Left cardiac atrium (tissue), 4 donors: ENCODE results near the gene RSPH9. TPM values are rescaled to one million over a fixed set of nuclear protein-coding genes. Genes with fewer than 3 reads are reported as not detected.
"Not testable (repeated sequence)": the region's sequence is repeated elsewhere in the genome, so short reads cannot be mapped to it uniquely, and the experiment has no call there.

Experiments used
- ATAC-seq, 2 donors: fragments of 200-7000 bp; cut with Tn5 transposase; one replicate each; pipeline ENCODE4 v1.9.1; 2020; ENCODE audit warnings: mild to moderate bottlenecking in 2 of 2, moderate library complexity in 2 of 2
- DNase-seq: peaks from one replicate; pipeline ENCODE4 v3.0.0-alpha.2; 2020
- intact Hi-C, 2 donors: fragments of 100-400 bp; cut with DNase I; formaldehyde crosslinking; loops; one replicate each; pipeline versions ENCODE4 v1.14.1 to v1.15.1; 2022 to 2023
- total RNA-seq, 2 donors: library from RNA; stranded (reverse); fragmentation: NEBNext Ultra II Directional; extraction: Animal tissue kit (Norgen Biotek cat#: 25700); gene quantifications; one replicate each; pipeline ENCODE4 v1.2.1, GENCODE V29; 2021
- donor health status: DM: no; HTN: yes; CAD: no.
- donor health status: DM: no; HTN: yes; CAD: no; lungs with severe emphysema.
- donor health status: DM: yes; HTN: yes; CAD: no.
- donor health status: Dilated cardiomyopathy.

The RSPH9 gene
- total RNA-seq, 2 donors from 2014 or later: 0.21 to 0.24 TPM

DNA sequence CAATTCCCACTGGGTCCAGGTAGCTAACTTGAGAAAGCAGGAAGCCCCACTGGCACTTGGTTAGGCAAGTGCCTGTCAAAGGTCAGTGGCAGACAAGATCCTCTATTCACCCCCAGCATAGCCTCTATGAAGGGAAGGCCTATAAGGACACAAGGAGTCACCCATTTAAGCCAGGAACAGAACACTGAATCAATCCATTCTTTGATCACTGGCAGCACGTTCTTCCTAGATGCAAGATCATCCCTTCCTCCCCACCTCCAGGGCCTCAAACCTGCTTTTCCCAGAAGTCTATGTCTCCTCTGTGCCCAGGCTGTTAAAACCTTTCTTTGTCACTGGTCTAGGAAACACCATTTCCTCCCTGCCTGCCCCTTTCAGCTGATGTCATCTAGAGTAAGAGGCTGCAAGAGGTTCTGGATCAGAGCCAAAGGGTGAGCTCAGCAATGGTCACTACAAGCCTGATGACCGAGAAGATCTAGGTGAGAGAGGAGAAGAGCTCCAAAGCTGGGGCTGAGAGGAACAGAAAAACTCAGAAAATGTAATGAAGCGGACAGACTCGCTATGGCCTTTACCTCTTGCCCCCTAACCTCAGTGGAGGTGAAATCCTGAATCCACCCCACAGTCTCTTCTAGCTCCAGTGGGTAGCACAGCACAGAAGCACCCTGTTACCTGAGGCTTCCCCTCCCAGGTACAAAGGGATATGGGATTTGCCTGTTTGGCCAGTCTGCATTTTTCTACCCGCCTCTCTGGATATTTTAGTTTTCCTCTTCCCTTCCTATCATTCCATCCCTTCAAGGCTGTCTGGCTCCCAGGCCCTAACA lies 17.6 kb upstream of the RSPH9 start:
- DNase-seq: peak; percentile 88
- ATAC-seq: peak in 1 of 2 donors; percentile 10
- intact Hi-C loops: no loop called here

DNA sequence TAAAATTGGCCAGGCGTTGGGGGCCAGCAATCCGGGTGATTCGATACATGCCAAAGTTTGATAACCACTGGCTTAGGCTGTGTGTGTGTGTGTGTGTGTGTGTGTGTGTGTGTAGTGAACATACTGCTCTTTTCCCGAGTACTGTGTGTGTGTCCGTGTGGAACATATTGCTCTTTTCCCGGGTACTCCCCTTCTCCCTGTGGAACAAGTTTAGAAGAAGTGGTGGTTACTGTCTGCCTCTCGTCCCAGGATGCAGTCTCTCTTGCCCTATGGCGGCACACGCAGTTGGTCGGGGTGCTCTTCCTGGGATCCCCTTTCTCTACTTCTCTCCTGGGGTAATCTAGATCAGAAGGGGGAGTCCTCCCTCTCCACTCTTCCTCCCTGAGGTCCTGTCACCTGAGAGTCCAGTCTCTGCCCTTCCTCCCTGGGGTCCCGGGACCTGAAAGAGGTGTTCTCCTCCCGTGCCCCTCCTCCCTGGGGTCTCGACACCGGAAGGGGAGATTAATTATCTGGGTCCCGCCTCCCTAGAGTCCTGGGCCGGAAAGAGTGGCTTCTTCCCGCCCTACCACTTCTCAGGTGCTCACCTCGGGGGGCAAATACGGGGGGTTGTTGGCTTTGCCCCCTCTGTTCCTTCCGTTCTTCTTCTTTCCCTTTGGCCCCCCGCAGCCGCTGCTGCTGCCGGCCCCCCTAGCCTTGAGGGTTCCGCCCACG lies 16.3 kb upstream of the RSPH9 start:
- DNase-seq (peak; percentile 60), ATAC-seq (peak; percentile 9 to 12)
- intact Hi-C loops: no loop called here

DNA sequence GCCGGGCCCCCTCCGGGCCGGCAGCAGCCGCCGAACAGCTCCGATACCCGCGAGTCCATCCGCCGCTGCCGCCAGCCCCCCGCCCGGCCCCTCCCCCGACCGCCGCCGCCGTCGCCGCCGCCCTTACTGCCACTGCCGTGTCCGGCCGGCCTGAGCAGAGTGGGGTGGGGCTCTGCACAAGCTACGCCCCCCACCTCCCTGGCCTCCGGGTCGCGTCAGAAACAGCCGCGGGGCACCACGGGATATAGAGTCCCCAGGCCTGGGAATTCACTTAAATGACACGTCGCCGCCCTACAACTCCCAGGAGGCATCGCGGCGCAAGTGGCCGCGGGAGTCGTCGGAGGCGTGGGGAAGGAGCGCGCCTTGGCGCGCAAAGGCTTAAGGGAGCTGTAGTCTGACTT lies 15.7 kb upstream of the RSPH9 start, which contains the start of gene GTPBP2:
TSS of gene GTPBP2 (minus strand) at position 161 of the 401 bp plus-strand sequence. CDS start at position 59, 102 bp downstream.
- ATAC-seq: peak; percentile 95
- DNase-seq: peak; percentile 99
- intact Hi-C loops: no loop called here

DNA sequence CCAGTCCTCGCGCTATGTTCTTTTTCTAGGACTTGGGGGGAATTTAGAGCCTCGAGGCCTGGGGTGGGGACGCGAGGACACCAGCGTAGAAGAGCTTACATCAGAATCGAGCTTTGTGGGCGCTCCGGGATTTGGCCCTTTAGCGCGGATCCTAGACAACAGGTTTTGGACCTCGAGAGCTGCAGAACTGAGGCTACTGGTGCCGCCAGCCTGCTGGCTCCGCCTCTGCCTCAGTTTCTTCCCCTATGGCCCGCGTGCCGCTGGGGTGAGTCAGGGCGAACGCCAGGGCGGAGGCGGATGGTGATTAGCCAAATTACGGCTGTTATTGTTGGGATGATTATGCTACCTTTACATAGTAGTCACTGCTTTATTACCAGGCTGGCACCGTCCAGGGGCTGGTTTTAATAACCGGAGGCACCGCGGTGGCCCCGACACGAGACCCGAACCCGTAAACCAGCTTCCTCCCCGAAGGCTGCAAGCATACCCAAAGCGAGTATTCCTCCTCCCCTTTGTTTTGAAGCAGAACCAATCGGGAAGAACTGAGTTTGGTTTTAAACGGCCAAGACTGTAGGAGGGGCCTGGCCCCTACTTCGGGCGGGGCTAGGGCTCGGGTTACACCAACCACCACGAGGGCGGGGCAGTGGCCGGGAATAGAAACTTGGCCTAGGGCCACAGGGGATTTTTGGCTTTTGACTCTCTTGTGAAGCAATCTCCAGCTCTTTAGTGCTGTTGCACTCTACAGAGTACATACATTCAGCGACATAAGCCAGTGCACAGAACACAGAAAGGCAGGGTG lies 15.1 kb upstream of the RSPH9 start:
- peak; percentile 96 for DNase-seq
- ATAC-seq: peak; percentile 90 to 92
- intact Hi-C loops: no loop called here

DNA sequence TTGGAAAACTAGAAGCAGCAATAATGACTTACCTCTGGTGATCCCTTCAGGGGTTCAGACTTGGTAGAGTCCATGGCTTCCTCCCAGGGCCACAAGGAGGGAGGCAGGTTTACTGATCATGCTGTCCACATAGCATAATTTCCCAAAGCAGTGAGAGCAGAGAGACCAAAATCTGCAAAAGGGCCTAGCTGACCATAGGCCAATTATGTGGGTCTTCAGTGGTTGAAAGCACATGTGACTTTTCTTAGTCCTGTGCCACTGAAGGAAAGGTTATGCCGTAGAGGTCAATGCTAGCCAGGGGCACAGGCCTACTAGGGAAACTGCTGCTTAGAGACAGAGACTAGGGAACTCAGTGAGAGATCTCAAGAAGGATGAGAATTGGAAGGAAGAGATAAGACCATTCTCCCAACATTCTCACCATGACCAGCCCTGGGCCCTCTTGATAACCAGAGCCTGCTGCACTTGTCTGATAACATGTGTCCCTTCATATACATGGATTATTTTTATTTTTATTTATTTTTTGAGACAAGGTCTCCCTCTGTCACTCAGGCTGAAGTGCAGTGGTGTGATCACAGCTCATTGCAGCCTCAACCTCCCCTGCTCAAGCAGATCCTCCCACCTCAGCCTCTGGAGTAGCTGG lies 13.7 kb upstream of the RSPH9 start:
- ATAC-seq: no peak
- DNase-seq: no peak
- intact Hi-C loops: no loop called here

DNA sequence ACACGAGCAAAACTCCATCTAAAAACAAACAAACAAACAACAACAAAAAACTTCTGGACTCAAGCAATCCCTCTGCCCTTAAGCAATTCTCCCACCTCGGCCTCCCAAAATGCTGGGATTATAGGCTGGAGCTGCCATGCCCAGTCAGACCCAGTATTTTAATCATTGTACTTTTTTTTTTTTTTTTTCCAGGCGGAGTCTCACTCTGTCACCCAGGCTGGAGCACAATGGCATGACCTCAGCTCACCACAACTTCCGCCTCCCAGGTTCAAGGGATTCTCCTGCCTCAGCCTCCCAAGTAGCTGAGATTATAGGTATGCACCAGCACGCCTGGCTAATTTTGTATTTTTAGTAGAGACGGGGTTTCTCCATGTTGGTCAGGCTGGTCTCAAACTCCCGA lies 11.8 kb upstream of the RSPH9 start:
- ATAC-seq, DNase-seq, intact Hi-C loops: not testable (repeated sequence)

DNA sequence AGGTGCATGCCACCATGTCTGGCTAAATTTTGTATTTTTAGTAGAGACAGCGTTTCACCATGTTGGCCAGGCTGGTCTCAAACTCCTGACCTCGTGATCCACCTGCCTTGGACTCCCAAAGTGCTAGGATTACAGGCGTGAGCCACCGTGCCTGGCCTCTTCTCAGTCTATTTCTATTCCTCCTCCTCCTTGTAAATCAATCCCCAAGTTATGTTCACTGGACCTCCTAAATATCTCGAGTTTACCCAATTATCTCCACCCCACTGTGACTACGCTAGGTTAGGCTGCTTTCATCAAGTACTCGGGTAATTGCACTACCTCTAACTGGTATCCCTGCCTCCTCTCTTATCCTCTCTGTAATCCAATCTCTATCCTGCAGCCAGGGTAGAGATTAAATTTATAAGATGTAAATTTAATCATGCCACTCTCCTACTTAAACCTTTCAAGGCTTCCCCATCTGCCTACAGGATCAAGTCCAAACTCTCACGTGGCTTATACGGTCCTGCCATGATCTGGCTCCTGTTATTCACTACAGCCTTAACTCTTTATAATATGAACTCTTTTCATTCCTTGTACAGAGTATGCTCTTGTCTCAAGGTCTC lies 10.0 kb upstream of the RSPH9 start:
- intact Hi-C loops: no loop called here

DNA sequence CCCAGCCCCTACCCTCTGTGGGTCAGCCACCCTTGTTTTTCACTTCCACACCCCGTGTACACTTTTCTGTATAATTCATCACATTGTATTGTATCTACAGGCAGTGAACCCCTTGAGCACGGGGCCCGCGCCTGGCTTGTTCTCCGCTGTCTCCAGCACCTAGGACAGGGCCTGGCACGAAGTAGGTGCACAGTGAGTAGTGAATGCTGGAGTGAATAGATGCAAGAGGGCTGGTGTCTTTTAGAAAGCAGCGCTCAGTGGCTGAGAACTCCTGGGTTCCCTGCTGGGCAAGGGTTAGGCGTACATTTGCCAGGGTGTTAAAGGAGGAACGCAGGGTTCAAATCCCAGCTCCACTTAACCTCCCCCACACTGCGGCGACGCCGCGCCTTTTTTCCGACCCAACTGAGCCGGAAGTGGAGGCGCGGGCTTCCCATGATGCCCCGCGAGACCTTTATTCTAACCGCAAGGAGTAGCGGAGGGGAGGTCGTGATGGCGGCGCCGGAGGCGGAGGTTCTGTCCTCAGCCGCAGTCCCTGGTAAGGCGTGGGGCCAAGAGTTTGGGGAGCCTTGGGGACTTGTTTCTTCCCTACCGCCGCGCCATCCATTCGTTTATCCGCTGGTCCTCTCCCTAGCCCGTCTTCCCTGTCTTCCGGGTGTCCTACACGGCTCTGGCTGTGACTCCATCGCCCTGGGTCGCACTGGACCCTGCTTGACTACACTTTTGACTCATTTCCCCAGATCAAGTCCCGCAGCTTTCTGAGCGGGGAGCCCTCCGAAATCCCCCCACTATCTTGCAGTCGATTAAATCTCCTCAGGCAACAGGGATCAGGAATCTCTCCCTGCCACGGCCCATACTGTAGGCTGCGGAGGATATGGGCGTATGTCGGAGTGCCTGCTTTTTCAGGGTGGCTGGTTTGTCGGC lies 9.2 kb upstream of the RSPH9 start, which contains the start of gene MAD2L1BP:
TSS of gene MAD2L1BP (plus strand) at position 454 of the 921 bp plus-strand sequence. CDS start at position 490, 36 bp downstream.
- DNase-seq: peak; percentile 86
- ATAC-seq: peak; percentile 92 to 94
- intact Hi-C loops: no loop called here

More for the DNA sequence above, 10.0 kb upstream of the RSPH9 start:
- DNase-seq: no peak
- ATAC-seq: no peak

DNA sequence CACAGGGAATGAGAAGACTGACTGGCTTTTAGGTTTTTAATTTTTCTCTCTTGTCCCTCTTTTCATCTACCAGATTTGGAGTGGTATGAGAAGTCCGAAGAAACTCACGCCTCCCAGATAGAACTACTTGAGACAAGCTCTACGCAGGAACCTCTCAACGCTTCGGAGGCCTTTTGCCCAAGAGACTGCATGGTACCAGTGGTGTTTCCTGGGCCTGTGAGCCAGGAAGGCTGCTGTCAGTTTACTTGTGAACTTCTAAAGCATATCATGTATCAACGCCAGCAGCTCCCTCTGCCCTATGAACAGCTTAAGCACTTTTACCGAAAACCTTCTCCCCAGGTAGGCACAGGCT lies 8.6 kb upstream of the RSPH9 start:
- ATAC-seq (peak; percentile 6 to 32), DNase-seq (no peak)
- intact Hi-C loops: no loop called here

DNA sequence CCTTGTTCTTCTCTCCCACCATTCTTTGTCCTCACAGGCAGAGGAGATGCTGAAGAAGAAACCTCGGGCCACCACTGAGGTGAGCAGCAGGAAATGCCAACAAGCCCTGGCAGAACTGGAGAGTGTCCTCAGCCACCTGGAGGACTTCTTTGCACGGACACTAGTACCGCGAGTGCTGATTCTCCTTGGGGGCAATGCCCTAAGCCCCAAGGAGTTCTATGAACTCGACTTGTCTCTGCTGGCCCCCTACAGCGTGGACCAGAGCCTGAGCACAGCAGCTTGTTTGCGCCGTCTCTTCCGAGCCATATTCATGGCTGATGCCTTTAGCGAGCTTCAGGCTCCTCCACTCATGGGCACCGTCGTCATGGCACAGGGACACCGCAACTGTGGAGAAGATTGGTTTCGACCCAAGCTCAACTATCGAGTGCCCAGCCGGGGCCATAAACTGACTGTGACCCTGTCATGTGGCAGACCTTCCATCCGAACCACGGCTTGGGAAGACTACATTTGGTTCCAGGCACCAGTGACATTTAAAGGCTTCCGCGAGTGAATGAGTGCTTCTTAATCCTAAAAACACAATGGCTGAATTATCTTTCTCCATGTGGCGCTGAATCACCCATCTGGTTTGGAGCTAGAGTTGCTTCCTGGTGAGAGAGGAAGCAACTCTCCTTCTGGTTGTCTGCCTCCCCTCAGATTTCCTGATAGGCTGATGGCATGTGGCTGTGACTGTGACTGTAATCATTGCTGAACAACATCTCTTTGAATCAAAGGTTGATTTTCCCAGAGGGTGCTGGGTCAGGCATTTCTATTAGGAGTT lies 4.6 kb upstream of the RSPH9 start:
- ATAC-seq: no peak
- DNase-seq: no peak
- intact Hi-C loops: no loop called here

DNA sequence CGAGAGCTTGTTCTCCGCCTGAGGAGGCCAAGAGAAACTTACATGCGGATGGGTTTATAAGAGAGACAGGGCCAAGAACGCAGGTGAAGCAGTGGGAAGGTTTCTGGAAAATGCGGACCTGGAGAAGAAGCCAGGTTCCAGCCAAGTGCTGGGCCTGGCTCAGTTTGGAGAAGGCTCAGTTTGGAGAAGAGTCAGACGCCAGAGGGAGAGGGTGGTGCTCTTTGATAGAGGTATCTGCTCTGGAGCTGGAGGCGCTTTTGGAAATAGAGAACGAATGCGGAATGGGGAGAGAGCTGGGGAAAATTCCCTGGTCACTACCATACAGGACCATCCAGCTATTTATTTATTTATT lies 753 bp downstream of the RSPH9 start:
- DNase-seq (no peak), ATAC-seq (peak in 1 of 2 donors; percentile 29)
- intact Hi-C loops: no loop called here

DNA sequence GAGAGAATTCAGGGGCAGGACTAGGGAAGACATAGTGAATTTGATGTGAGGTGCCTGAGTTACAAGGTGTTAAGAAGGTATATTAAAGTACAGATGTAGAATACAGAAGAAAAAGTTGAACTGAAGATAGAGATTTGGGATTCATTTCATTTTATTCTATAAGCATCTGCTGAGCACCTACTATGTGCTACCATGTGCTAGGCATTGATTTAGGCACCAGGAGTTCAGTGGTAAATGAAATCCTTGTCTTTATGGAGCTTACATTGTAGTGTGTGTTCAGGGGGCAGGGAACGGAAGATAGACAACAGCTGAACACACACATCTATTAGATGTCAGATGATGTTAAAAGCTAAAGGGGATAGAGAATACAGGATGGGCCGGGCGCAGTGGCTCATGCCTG lies 2.8 kb downstream of the RSPH9 start:
- no peak for ATAC-seq
- DNase-seq: no peak
- intact Hi-C loops: no loop called here

DNA sequence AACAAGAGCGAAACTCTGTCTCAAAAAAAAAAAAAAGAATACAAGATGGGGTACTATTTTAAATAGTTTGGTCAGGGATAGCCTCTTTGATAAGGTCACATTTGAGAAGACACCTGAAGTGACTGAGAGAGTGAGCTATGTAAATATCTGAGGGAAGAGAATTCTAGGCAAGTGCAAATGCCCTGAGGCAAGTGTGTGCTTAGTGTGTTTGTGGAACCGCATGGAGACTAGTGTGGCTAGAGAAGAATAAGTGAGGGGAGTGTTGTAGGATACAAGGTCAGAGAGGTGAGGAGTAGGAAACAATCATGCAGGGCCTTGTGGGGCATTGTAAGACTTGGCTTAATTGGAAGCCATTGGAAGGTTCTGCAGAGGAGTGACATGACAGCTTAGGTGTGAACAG lies 3.4 kb downstream of the RSPH9 start:
- ATAC-seq (no peak), DNase-seq (no peak)
- intact Hi-C loops: no loop called here

DNA sequence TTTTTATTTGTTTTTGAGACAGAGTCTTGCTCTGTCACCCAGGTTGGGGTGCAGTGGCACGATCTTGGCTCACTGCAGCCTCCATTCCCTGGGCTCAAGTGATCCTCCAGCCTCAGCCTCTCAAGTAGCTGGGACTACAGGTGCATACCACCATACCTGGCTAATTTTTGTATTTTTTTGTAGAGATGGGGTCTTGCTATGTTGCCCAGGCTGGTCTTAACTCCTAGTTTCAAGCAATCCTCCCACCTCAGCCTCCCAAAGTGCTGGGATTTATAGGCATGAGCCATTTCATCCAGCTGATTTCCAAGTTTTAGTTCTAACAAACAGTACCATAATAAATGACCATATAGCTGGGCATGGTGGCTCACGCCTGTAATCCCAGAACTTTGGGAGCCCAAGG lies 8.0 kb downstream of the RSPH9 start:
- intact Hi-C loops: loop anchor here in 1 of 2 donors (10.0 kb wide), 1 partner anchor 192 kb away; no protein-coding TSS in a partner anchor
- not testable (repeated sequence) for DNase-seq

DNA sequence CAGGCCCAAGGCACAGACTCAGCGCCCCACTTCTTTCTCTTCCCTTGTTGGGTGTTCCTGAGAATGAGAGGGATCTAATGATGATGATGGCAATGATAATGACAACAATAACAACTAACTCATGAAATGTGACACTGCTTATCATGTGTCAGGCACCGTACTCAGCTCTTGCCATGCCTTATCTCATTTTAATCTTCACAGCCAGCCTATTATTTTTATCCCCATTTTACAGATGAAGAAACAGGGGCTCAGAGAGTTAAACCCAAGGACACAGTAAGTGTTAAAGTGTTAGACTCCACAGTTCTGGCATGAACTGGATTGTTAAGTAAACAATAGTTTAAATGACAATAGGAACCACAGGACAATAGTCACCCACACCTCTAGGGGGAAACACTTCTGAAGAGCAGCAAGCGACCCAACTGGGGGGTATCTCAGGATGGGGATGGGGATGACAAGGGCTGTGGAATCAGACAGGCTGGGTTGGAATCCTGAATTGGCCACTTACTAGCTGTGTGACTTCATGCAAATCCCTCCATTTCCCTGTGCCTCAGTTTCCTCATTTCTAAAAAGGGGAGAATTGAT lies 12.5 kb downstream of the RSPH9 start:
- no peak for ATAC-seq
- DNase-seq: no peak
- intact Hi-C loops: loop anchor here in 1 of 2 donors (10.0 kb wide), 1 partner anchor 187 kb away; no protein-coding TSS in a partner anchor

More for the DNA sequence above, 8.0 kb downstream of the RSPH9 start:
- not testable (repeated sequence) for ATAC-seq

DNA sequence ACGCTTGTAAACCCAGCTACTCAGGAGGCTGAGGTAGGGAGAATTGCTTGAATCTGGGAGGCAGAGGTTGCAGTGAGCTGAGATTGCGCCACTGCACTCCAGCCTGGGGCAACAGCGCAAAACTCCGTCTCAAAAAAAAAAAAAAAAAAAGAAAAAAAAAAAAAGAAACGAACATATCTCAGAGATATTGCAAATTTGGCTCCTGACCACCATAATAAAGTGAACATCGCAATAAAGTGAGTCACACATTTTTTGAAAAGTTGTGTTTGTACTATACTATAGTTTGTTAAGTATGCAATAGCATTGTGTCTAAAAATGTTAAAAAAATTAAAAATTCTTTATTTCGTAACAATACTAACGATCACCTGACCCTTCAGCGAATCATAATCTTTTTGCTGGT lies 13.3 kb downstream of the RSPH9 start:
- intact Hi-C loops: loop anchor here in 1 of 2 donors (10.0 kb wide), 1 partner anchor 187 kb away; no protein-coding TSS in a partner anchor
- DNase-seq: no peak
- ATAC-seq: no peak
